GM12874 (cell line): ENCODE data around the gene HTT.

Experiments
- TF ChIP-seq, protein P1 (sequence below): IDR thresholded peaks from 2 replicates; pipeline ENCODE4 v1.5.1; 2011; ENCODE audit warnings: low read depth, mild to moderate bottlenecking, control low read depth, low read length, moderate library complexity; ENCODE audit not compliant: insufficient read depth

HTT gene

DNA sequence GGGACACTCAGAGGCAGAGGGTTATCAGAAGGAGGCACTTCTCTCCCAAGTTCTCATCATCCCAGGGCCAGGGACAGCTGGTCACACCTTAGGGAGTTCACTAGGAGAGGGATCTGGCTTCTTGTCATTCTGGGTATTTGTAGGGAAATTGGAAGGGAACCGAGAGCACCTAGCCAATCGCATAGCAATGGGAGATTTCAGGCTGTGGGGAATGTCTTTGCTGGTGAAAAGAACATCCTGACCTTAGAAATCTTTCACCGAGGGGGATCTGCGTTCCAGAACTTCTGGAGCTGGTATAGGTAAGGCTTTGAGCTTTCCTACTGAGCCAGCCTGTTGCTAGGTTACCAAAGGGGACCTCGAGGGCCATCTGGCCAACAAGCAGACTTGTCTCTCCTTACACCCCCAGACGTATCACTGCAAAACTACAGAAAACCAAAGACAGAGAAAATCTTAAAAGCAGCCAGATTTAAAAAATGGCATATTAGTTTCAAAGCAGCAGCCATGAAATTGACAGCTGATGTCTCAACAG is 6.9 kb upstream of the HTT start:
- TF ChIP-seq, protein P1, sequence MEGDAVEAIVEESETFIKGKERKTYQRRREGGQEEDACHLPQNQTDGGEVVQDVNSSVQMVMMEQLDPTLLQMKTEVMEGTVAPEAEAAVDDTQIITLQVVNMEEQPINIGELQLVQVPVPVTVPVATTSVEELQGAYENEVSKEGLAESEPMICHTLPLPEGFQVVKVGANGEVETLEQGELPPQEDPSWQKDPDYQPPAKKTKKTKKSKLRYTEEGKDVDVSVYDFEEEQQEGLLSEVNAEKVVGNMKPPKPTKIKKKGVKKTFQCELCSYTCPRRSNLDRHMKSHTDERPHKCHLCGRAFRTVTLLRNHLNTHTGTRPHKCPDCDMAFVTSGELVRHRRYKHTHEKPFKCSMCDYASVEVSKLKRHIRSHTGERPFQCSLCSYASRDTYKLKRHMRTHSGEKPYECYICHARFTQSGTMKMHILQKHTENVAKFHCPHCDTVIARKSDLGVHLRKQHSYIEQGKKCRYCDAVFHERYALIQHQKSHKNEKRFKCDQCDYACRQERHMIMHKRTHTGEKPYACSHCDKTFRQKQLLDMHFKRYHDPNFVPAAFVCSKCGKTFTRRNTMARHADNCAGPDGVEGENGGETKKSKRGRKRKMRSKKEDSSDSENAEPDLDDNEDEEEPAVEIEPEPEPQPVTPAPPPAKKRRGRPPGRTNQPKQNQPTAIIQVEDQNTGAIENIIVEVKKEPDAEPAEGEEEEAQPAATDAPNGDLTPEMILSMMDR: no peak

DNA sequence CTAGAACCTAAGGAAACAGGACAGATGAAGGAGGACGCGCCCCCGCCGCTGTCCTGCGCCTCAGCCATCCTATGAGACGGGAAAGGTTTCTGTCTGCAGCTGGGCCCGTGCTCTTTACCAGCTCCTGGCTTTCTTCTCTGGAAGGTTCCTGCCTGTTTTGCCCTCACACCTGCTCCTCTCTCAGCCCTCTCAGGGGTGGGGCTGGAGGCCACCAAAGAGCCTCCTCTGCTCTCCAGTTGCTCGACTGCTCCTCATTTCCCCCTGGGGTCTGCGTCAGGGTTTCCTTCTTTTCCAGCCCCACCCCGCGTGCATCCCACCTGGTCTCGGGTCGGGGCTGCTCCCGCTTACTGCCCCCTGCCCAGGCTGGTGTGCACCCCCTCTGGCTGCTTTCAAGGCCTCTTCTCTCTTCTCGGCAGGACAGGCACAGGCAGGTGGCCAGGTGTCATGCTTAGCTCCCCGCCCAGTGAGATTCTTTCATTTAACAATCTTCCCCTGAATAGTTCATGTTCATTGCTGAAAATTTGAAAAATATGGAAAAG is 4.8 kb upstream of the HTT start:
- TF ChIP-seq, protein P1: no peak

DNA sequence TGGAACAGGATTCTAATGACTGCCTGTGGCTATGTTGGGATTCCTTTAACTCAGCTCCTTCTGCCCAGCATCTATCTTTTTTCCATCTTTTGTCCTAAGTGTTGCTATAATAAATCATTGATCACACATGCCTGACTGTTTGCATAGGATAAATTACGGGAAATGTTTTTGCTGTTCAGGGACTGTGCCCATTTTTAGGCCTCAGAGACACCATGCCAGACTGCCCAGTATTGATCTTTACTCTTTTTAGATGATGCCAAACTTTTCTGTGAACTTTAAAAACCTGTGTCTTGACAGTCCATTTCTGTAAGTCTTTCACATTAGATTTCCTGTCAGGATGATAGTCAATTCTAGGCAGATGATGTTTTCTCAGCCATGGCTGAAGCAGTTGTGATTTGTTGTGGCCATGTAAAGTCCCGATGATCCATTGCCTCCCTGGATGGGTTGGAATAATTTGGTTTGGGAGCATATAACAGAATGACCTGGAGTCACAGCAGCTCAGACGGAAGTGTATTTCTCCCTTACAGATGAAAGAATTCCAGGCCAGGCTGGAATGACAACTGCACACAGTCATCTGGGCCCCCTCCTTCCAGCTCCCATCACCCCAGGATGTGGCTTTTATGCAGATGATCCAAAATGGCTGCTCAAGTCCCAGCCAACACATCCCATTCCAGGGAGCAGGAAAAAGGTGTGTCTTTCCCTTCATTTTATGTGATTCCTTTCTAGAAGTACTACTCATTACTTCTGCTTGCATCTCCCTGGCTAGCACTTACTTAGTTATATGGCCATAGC is 3.6 kb upstream of the HTT start:
- TF ChIP-seq, protein P1: no peak

DNA sequence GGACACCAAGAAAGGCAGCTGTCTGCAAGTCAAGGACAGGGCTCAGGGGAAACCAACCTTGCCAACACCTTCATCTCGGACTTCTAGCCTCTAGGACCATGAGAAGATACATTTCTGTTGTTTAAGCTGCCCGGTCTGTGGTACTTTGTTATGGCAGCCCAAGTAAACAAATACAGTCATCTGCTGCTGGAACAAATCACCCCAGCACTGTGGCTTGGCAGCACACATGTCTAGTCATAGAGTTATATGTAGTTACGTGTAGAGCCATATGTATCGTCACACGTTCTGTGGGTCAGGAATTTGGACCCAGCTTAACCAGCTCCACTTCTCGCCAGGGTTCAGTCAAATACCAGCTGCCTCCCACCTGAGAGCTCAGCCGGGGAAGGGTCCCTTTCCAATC is 2.7 kb upstream of the HTT start:
- TF ChIP-seq, protein P1: no peak

DNA sequence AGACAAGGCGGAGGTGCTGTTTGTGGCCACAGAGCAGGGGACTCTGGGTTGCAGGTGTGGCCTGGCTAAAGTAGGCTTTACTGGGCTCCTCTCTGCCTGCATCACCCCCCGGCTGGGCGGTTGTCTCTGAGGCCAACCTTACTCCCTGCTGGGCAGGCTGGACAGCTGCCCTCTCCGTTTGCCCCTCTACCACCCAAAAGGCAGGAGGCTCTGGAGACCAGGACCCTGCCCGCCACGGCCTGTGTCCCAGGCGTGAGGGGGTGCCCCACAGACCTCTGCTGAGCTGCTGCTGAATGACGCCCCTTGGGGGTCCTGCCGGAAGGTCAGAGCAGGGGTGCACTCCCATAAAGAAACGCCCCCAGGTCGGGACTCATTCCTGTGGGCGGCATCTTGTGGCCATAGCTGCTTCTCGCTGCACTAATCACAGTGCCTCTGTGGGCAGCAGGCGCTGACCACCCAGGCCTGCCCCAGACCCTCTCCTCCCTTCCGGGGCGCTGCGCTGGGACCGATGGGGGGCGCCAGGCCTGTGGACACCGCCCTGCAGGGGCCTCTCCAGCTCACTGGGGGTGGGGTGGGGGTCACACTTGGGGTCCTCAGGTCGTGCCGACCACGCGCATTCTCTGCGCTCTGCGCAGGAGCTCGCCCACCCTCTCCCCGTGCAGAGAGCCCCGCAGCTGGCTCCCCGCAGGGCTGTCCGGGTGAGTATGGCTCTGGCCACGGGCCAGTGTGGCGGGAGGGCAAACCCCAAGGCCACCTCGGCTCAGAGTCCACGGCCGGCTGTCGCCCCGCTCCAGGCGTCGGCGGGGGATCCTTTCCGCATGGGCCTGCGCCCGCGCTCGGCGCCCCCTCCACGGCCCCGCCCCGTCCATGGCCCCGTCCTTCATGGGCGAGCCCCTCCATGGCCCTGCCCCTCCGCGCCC is 1.1 kb upstream of the HTT start:
- TF ChIP-seq, protein P1: peak; percentile 38

DNA sequence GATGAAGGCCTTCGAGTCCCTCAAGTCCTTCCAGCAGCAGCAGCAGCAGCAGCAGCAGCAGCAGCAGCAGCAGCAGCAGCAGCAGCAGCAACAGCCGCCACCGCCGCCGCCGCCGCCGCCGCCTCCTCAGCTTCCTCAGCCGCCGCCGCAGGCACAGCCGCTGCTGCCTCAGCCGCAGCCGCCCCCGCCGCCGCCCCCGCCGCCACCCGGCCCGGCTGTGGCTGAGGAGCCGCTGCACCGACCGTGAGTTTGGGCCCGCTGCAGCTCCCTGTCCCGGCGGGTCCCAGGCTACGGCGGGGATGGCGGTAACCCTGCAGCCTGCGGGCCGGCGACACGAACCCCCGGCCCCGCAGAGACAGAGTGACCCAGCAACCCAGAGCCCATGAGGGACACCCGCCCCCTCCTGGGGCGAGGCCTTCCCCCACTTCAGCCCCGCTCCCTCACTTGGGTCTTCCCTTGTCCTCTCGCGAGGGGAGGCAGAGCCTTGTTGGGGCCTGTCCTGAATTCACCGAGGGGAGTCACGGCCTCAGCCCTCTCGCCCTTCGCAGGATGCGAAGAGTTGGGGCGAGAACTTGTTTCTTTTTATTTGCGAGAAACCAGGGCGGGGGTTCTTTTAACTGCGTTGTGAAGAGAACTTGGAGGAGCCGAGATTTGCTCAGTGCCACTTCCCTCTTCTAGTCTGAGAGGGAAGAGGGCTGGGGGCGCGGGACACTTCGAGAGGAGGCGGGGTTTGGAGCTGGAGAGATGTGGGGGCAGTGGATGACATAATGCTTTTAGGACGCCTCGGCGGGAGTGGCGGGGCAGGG is 568 bp downstream of the HTT start:
- TF ChIP-seq, protein P1: no peak
